ENCODE measurements around the gene LMF2.

Gene LMF2

DNA sequence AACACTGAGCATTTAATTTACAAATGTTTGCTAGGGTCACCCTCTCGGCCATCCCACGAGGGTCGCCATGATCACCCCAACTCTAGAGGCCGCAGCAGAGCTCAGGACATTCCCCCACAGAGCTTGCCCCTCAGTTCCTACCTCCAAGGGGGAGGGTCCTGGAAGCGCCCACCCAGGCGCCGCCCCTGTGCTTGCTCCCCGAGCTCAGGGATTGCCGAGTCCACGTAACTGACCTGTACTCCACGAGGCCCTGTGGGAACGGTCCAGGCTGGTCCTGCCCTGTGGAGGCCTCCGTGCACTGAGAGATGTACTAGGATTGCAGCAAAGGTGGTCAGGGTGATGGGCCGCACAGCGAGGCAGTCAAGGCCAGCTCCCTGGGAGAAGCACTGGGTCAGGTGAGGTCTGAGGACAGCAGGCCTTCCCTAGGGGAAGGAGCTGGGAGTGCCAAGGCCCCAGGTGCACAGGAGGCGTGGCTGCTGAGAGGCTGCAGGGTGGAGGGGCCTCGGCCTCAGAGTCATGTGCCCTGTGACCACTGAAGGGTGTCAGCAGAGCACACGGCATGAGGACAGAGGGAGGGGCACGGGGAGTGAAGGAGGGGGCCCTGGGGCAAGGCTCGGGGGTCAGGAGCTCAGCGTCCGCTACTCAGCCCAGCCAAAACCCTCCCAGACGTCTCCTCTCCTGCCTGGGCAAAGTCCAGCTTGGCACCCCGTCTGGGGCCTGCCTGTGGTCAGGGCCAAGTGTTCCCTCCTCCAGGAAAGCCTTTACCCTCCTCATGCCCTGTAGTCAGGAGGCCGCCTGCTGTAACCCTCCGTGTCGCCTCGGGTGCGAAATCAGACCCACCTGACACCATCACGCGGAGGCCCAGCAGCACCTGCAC, 23.3 kb downstream of the LMF2 start:
- no peak overlapping the region for H3K4me3 ChIP-seq (ENCODE audit: low read depth, low read length)

DNA sequence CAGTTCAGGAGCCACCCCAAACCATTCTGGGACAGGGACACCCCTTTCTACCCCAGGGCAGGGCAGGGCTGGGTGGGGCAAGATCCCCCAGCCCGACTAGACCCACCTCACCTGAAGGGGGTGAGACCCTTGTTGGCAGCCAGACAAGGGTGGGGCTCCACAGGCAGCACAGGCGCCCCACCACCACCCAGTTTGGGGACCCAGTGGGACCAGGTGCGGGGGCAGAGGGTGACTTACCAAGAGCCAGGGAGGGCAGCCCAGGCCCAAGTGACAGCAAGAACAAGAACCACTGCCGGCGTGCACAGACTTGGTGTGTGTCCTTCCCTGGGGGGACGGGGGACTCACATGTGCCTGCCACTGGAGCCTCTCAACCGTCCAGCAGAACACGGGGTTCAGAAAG, 23.9 kb downstream of the LMF2 start:
- no peak overlapping the region for H3K4me3 ChIP-seq (ENCODE audit: low read depth, low read length)

DNA sequence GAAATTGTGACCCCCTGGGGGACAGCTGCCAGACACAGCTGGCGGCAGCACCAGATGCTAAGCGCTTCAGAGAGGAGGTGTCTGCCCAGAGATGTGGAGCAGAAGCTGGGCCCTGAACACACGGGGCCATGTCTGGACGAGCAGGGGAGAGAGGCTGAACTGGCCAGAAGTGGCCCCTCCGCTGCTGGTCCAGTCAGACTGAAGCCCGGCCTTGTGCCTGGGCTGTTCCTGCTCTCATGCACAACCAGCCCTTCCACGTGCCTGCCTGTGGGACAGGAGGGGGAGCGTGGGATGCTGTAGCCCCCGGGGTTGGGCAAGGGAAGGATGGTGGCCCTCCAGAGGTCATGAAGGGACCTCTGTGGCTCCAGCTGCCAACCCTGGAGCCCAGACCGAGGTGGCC, 24.4 kb downstream of the LMF2 start:
- no peak overlapping the region for H3K4me3 ChIP-seq (ENCODE audit: low read depth, low read length)

DNA sequence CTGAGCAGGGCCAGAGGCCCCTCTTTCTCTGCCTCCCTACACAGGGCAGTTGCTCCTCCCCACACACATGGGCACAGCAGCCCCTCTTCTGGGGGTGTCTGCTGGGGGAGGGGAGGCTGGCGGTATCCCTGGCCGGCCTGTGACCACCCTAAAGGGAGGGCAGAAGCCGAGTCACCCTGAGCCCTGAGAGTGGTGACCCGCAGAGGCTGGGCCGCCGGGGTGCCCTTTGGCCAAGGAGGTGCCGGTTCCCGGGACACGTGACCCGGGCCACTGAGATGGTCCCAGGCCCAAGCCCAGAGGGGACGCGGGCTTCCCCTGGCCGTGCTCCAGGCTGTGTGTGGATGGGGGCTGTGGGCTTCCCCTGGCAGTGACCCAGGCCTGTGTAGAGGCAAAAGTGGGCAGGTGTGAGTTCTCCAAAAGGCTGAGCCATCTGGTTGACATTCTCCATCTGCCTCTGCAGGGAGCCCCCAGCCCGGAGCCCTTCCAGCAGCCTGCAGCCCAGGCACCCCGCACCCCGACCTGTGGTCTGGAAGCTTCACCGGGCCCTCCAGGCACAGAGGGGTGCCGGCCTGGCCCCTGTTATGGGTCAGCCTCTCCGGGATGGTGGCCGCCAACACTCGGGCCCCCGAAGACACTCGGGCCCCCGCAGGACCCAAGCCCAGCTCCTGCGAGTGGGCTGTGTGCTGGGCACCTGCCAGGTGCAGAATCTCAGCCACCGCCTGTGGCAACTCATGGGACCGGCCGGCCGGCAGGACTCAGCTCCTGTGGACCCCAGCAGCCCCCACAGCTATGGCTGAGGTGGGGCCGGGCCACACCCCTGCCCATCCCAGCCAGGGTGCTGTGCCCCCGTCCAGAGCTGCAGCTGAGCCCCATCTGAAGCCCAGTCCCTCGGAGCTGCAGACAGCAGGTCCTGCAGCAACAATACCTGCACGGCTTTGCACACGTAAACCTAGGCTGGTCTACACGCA, 25.1 kb downstream of the LMF2 start:
- H3K4me3 ChIP-seq (ENCODE audit: low read depth, low read length): peak overlapping the region; percentile 62

DNA sequence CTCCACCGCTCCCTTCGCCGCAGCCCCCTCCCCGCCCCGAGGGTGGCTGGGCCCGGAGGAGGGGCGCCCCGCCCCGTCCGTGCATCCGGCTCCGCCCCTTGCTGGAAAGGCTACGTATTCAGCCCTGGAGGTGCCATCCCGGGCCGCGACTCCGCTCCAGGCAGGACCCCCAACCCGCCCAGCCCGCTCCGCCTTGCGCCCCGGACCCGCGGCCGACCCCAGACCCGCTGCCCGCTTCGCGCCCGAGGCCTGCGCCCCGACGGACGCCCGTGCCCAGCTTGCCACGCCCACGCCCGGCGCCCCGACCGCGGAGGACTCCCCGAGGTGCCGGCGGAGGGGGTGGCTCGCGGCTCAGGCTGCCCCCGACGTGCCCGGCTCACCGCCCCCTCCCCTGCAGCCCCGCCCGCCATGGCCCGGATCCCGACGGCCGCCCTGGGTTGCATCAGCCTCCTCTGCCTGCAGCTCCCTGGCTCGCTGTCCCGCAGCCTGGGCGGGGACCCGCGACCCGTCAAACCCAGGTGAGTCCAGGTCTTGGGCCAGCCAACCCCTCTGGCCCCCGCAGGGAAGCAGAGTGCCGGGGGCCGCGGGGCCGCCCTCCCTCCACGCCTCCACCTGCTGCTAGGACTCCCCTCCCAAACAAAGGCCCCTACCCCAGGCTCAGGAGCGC, 25.9 kb downstream of the LMF2 start, which contains the start of gene ADM2:
Gene ADM2 (plus strand): TSS at position 104 of the 667 bp plus-strand sequence. CDS start 305 bp downstream, at position 409.
- H3K4me3 ChIP-seq (ENCODE audit: low read depth, low read length): peak within 1 kb of the TSS; percentile 62

DNA sequence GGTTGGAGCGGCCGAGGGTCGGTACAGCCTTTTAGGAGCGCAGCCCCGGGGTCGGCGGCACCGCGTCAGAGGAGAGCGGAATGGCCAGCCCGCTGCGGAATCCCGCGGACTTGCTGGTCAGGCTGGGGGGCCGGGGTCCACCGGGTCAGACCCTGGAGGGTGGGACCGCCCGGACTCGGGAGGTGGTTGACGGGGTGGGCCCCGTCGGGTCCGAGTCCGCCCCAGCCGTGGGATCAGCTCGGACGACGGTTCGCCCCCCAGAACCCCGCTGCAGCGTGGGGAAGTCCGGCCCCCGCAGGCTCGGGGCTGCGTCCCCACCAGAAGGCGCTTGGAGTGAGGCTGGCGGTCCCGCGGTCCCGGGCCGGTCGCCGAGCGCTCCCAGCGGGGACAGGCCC, 26.5 kb downstream of the LMF2 start:
- H3K4me3 ChIP-seq (ENCODE audit: low read depth, low read length): peak overlapping the region; percentile 62

DNA sequence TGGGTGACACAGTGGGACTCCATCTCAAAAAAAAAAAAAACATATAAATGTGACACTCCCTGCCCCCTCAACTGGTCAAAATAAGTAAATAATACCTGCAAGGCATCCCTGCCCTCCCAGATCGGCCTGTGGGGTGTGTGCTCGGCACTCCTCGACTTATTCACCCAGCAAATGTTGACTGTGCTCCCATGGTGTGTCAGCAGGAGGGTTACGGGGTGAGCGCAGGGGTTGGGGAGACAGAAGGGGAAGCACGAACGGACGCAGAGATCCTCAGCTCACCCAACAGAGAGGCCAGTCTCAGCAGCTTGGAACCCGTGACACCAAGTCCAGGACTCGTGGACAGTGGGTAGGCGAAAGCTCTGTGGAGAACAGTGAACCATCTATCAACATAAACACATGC, 27.8 kb downstream of the LMF2 start:
- H3K4me3 ChIP-seq (ENCODE audit: low read depth, low read length): no peak overlapping the region

DNA sequence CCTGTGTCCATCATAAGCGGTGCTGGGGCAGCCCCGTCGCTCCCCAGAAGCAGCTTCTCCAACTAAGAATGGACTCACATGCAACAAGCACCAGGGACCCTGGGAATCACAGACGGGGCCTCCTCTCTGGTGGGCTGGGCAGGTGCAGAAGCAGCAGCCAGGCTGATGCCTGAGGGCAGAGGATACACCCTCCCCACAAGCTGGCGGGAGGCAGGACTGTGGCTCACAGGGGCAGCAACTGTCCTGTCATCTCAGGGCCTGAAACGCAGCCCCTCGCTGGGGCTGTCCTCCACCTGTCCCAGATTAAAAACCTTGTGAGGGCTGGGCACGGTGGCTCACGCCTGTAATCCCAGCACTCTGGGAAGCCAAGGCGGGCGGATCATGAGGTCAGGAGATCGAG, 29.6 kb downstream of the LMF2 start:
- no peak overlapping the region for H3K4me3 ChIP-seq (ENCODE audit: low read depth, low read length)

DNA sequence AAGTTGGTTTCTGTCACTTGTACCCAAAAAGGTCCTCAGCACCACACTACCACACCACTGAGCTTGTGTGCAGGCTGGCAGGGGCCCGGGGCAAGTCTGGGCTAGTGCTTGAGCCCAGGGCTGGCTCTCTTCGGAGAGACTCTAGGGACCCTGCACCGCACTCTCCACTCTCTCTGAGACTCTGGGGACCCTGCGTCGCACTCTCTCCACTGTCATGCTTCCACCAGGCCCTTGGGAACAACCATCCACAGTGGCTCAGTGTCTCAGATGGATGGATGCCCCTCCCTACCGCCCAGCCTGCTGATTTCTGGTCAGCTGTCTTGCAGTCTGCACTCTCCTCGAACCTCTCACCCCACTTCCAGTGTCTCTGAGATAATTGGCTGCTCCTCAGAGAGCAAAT, 30.6 kb downstream of the LMF2 start:
- H3K4me3 ChIP-seq (ENCODE audit: low read depth, low read length): no peak overlapping the region

DNA sequence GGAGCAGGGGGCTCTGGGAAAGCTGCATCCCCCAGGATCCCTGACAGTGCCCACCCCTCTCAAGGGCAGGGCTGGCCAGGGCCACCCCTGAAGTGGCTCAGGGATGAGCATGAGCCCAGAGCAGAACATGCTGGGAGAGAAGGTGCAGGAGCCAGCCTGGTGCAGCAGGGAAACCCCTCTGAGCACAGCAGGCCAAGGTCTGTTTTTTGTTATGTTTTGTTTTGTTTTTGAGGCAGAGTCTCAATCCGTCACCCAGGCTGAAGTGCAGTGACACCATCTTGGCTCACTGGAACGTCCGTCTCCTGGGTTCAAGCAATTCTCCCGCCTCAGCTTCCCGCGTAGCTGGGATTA, 31.9 kb downstream of the LMF2 start:
- H3K4me3 ChIP-seq (ENCODE audit: low read depth, low read length): no peak overlapping the region

DNA sequence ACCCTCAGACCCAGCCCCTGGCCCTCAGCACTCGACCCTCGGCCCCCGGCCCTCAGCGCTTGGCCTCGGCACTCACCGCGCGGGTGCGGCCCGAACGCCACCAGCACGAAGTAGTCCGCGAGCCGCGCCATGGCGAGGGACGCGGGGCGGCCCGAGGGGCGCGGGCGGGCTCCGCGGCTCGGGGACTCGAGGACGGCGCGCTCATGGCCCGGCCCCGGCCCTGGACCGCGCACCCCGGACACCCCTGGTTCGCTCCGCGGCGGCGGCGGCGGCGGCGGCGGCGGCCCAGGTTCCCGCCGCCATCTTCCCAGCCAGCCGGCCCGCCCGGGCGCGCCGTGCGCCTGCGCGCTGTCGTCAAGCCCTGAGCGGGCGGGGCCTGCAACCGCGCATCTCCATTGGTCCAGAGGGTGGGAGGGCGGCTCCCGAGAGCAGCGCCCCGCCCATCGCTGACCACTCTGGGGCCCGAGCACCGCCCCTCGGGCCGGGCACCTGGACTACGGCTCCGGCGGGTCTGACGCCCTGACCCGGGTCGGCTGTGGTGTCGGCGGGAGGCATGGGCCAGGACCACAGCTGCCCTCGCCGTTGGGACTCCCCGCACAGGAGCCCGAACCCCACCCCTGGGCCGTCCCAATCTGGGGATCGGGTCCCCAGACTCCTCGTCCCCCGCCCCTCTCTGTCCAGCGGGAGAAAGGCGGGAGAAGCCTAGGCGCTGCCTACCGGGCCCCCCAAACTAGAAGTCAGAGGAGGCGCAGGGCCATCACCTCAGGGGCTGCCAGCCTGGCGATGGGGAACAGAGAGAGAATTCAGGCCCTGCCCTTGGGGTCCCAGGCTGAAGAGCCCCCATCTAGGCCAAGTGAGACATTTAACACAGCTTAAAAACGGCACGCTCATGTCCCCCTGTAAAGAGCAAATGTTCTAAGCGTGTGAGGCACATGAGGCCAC, 32.5 kb downstream of the LMF2 start, which contains the start of gene SBF1:
Gene SBF1 (minus strand): TSS at position 326 of the 942 bp plus-strand sequence. CDS start 195 bp downstream, at position 131.
- peak within 1 kb of the TSS; percentile 58 for H3K4me3 ChIP-seq (ENCODE audit: low read depth, low read length)

DNA sequence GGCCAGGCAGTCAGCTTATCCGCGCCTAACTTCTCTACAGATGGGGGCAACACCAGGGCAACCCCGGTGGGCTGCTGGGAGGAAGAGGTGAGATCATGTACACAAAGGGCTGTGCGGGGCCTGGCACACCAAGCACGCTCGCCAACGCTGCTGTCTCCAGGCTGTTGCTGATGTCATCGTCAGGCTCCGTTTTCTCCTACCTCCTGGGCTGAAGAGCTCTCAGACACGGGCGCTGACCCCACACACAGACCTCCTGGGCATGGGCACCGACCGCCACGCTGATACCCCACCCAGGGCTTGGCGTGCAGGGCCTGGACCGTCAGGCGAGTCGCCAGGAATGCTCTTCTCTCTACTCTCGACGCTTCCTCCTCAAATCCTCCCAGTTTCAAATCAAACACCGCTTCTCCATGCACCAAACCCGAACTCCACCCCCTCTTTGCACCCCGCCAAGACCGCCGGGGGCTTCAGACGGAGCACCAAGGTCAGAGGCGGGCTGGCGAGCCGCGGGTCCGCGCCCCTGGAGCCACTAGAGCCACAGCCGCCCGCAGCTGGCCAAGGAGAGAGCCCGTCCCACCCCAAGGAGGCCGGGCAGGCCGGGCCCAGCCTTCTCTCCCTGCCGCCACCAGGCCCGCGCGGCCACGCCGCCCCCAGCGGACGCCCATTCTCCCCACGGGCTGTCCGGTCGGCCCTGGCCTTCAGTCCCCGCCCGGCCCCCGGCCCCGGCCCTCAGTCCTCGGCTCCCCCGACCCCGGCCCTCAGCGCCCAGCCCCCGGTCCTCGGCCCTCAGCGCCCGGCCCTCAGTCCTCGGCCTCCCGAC, 33.4 kb downstream of the LMF2 start:
- H3K4me3 ChIP-seq (ENCODE audit: low read depth, low read length): peak overlapping the region; percentile 58

DNA sequence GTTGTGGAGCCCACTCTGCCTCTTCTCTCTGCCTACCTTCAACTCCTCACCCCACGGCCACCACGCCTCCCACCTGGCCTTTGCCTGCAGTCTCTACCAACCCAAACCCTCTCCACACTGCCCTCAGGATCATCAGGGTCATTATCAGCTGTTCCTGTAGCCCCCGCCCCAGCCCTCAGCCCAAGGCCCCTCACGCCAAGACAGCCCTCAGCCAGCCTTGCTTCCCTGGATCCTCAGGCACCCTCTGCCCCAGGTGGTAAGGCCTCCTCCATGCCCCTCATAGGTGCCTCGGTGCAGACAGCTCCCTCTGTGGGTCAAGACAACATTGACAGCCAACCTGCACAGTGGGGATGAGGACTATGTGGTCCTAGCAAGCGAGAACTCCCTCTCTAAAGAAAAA, 34.4 kb downstream of the LMF2 start:
- H3K4me3 ChIP-seq (ENCODE audit: low read depth, low read length): no peak overlapping the region

DNA sequence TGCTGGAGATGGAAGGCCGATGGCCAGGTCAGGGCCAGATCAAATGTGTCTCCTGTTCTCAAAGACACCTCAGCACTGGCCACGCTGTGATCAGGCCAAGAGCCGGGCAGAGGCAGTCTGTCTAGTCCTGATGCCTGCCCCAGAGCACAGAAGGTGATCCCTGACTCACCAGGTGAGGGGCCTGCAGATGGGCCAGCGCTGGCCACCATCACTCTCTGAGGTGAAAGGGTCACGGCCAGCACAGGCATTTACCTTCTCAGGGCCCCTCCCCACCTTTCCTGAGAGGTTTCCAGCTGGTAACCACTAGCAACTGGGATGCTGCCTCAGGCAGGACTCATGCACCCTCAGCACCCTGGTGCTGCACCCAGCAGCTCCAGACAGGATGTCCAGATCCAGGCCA, 35.5 kb downstream of the LMF2 start:
- H3K4me3 ChIP-seq (ENCODE audit: low read depth, low read length): no peak overlapping the region

DNA sequence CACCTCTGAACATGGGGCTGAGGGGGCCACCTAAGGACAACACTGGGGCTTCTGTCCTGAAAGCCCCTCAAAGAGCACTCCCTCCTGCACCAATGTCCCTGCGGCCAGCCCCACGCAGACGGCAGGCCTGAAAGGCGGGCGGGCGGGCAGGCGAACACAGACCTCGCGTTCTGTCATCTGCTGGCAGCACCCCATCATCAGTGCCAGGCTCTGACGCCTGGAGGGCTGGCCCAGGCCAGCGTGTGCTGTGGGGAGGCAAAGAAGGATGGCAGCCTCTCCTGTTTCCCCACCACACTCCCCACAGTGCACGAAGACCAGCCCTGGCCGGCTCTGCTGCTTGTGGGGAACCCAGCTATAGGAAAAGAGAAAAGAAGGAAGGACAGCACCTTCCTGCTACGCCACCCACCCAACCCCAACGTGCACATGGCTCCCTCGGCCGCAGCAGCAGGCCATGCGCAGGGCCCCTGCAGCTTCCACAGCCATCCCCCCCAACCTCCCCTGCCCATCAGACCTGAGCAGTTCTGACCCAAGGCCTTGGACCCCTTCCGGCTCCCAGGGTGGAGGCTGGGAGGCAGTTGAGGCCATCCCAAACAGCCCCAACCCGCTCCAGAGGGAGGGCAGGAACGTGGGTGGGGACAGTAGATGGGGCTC, 36.2 kb downstream of the LMF2 start:
- H3K4me3 ChIP-seq (ENCODE audit: low read depth, low read length): no peak overlapping the region

DNA sequence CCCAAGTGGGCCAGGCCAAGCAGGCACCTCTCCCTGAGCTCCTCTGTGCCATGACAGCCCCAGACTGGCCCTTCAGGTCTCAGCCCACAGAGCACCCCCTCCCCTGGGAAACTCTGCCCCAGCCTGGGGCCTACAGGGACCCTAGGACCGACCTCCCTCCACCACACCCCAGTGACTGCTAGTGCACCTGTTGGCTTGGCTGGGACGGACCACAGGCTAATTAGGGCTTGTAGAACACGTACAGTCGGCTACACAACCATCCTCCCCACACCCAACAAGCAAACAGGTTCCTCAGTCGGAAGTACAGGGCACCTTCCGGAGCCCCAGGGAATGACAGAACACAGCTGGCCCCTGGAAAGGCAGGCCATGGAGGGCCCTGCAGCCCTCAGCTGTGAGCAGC, 37.0 kb downstream of the LMF2 start:
- no peak overlapping the region for H3K4me3 ChIP-seq (ENCODE audit: low read depth, low read length)

DNA sequence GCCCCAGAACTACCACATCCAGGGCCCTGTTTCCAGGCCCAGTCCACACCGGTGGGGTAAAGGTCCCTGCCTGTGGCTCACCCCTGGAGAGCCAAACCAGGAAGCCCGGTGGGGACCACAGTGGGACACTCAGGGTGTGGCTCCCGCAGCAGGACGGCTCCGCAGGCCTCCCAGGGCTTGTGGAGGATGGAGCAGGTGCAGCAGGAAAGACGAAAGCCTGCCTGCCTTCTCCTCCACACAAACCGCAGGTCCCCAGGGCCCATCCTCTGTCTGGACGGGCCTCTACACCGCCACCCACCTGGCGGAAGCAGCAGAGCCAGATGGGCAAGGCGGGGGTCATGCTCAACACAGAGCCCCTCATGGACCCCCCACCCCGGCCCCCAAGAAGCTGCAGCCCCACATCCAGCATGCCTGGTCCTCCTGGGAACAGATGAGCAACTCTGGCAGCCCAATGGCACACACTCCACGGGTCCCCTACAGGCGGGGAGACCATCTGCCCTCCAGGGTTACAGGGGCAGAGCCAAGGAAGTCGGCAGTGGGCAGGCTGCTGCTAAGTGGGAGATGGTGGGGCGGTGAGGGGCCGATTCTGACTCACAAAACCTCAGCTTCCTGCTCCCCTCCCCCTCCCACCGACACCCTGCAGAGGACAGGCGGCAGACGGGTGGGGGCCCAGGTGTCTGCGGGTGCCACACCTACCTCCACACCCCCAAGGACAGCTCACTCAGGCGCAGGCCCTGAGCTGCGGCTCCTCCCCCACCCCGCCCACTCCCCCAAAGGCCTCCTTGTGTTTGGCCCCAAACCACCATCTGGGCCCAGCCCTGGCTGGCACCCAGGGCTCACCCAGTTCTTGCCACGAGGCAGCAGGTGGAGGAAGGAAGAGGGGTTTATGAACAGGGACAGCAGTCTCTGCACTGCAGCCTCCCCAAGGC, 37.9 kb downstream of the LMF2 start:
- H3K4me3 ChIP-seq (ENCODE audit: low read depth, low read length): no peak overlapping the region

DNA sequence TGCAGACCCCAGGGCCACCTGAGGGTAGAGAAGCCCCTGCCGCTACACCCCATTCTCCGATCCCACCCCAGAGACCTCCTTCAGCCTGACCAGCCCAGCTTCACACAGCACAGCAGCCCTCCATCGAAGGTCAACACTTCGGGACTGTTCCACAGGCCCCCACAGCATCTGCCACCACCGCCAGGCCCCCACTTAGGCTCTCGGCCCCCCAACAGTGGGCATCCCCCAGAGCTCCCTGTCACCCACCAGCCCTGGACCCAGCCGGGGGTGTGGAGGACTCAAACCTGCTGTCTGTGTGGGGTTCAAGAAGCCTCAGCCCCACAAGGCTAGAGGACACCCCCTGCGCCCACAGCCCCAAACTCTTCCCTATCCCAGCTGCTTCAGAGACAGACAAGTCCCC, 38.9 kb downstream of the LMF2 start:
- H3K4me3 ChIP-seq (ENCODE audit: low read depth, low read length): no peak overlapping the region

Data from iPS-11a (cell line).